Skeletal muscle satellite cell (primary cell): ENCODE measurements around the gene RFESD.

Experiments used
- H3K27me3 ChIP-seq: 2 replicates; pipeline ENCODE4 v1.7.0; 2013; ENCODE audit warnings: low read length; ENCODE audit not compliant: control insufficient read depth, insufficient read depth
- H3K36me3 ChIP-seq: 2 replicates; pipeline ENCODE4 v1.7.0; 2013; ENCODE audit warnings: mild to moderate bottlenecking, control low read depth, low read length; ENCODE audit not compliant: insufficient read depth
- H3K4me1 ChIP-seq: 2 replicates; pipeline ENCODE4 v1.7.0; 2013; ENCODE audit warnings: low read length; ENCODE audit not compliant: control insufficient read depth, insufficient read depth
- H3K4me2 ChIP-seq: 2 replicates; pipeline ENCODE4 v1.7.0; 2013; ENCODE audit warnings: mild to moderate bottlenecking, low read length
- H3K4me3 ChIP-seq: 2 replicates; pipeline ENCODE4 v1.7.0; 2013; ENCODE audit warnings: low read length
- H3K9ac ChIP-seq: 2 replicates; pipeline ENCODE4 v1.7.0; 2013; ENCODE audit warnings: mild to moderate bottlenecking, low read depth, low read length, moderate library complexity
- H3K9me3 ChIP-seq: replicated peaks from 2 replicates; pipeline ENCODE4 v1.7.0; 2013; ENCODE audit warnings: mild to moderate bottlenecking, control low read depth, low read length

RFESD gene

GRCh38 chr5:95619514-95620029 is 27.0 kb upstream of the RFESD start:
- H3K4me1 ChIP-seq = peaks cover 34% of the 10 kb centered on the region

GRCh38 chr5:95620030-95620869 is 26.3 kb upstream of the RFESD start, which contains the start of gene GPR150:
GPR150 (plus strand) TSS chr5:95620087; CDS start chr5:95620276, 189 bp downstream.
- Histone ChIP-seq H3K36me3 (no peaks in the 10 kb centered on the region), H3K9me3 (no peaks in the 10 kb centered on the region), H3K27me3 (peaks cover 5% of the 10 kb centered on the region), H3K4me3 (peak within 1 kb of the TSS; percentile 78), H3K4me2 (peak within 1 kb of the TSS; percentile 99), H3K9ac (peak within 1 kb of the TSS; percentile 74), H3K4me1 (peaks cover 34% of the 10 kb centered on the region)

More at GRCh38 chr5:95619514-95620029, 27.0 kb upstream of the RFESD start:
- H3K27me3 ChIP-seq = peaks cover 5% of the 10 kb centered on the region
- peak overlapping the region; percentile 74 for H3K9ac ChIP-seq
- H3K36me3 ChIP-seq = no peaks in the 10 kb centered on the region
- peak overlapping the region; percentile 99 for H3K4me2 ChIP-seq
- H3K4me3 ChIP-seq = peak overlapping the region; percentile 78
- H3K9me3 ChIP-seq = no peaks in the 10 kb centered on the region

- Histone ChIP-seq H3K9me3 (no peaks in the 10 kb centered on the region), H3K36me3 (no peaks in the 10 kb centered on the region), H3K4me1 (peaks cover 32% of the 10 kb centered on the region), H3K27me3 (peaks cover 5% of the 10 kb centered on the region), H3K4me3 (peak overlapping the region; percentile 78), H3K9ac (peak overlapping the region; percentile 57), H3K4me2 (peak overlapping the region; percentile 99)
Observed at GRCh38 chr5:95620870-95621838, 25.4 kb upstream of the RFESD start.

DNA sequence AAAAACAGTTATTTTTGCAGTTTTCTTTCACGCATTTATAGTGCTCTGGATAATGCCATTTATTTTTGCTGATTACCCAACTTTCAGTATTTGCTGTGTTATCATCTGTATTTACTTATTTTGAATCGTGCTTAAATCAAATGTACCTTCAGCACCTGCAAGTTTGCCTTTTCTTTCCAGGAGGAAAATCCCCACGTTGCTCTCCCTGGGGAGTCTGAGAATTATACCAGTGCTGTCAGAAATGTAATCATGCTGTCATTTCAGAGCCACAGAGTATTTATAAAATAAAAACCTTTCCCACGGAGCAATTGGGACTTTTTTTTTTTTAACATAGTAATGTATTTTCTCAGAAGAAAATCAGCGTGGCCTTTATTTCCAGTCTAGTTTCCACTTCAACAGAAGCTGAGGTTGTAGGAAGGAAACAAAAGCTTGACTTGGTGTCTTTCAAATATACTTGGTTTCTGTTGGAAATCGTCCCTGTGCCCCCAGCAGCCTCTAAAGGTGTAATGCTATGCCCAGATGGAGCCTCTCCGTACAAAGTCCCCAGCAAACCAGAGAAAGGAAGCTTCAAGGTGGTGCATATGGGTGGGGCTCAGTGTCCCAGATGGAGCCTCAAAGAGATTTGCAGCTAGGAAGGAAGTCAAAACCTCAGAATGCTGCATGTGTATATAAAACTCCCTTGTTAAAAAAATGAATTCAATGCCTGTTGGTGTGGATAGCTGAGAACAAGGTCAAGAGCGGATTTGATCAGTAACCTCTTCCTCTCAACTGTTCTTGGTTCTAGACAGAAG is 24.5 kb upstream of the RFESD start:
- Histone ChIP-seq H3K4me1 (peaks cover 25% of the 10 kb centered on the region), H3K36me3 (no peaks in the 10 kb centered on the region), H3K4me2 (peak overlapping the region; percentile 99), H3K9me3 (no peaks in the 10 kb centered on the region), H3K4me3 (no peak overlapping the region), H3K27me3 (peaks cover 5% of the 10 kb centered on the region), H3K9ac (no peak overlapping the region)

GRCh38 chr5:95623706-95624105 is 22.9 kb upstream of the RFESD start:
- H3K36me3 ChIP-seq = no peaks in the 10 kb centered on the region
- H3K9ac ChIP-seq = no peak overlapping the region
- peaks cover 21% of the 10 kb centered on the region for H3K4me1 ChIP-seq
- H3K27me3 ChIP-seq = peaks cover 5% of the 10 kb centered on the region
- H3K4me2 ChIP-seq = no peak overlapping the region
- no peak overlapping the region for H3K4me3 ChIP-seq
- H3K9me3 ChIP-seq = no peaks in the 10 kb centered on the region

GRCh38 chr5:95624368-95624767 is 22.2 kb upstream of the RFESD start:
- H3K9ac ChIP-seq = no peak overlapping the region
- peaks cover 20% of the 10 kb centered on the region for H3K4me1 ChIP-seq
- no peak overlapping the region for H3K4me3 ChIP-seq
- no peaks in the 10 kb centered on the region for H3K9me3 ChIP-seq
- peaks cover 5% of the 10 kb centered on the region for H3K27me3 ChIP-seq
- H3K4me2 ChIP-seq = no peak overlapping the region
- H3K36me3 ChIP-seq = no peaks in the 10 kb centered on the region

DNA sequence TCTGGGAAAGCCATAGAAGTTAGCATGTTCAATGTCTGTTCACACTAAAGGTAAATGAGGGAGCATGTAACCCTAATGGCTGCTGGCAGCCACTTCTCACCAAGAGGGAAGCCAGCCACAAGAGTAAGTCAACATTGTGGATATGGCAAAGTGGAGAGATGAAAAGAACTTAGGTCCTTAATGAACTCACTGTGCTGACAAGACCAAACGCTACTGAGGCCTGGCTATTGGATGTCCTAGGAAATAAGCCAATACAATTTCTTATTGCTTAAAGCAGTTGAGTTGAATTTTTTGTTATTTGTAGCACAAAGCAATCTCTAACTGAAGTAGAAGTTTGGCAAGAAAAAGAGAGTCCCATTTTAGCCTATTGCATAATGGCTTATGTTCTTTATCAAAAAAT is 19.9 kb upstream of the RFESD start:
- H3K9ac ChIP-seq = no peak overlapping the region
- H3K27me3 ChIP-seq = no peaks in the 10 kb centered on the region
- no peak overlapping the region for H3K4me2 ChIP-seq
- no peaks in the 10 kb centered on the region for H3K36me3 ChIP-seq
- H3K4me3 ChIP-seq = no peak overlapping the region
- peaks cover 12% of the 10 kb centered on the region for H3K4me1 ChIP-seq
- H3K9me3 ChIP-seq = no peaks in the 10 kb centered on the region

DNA sequence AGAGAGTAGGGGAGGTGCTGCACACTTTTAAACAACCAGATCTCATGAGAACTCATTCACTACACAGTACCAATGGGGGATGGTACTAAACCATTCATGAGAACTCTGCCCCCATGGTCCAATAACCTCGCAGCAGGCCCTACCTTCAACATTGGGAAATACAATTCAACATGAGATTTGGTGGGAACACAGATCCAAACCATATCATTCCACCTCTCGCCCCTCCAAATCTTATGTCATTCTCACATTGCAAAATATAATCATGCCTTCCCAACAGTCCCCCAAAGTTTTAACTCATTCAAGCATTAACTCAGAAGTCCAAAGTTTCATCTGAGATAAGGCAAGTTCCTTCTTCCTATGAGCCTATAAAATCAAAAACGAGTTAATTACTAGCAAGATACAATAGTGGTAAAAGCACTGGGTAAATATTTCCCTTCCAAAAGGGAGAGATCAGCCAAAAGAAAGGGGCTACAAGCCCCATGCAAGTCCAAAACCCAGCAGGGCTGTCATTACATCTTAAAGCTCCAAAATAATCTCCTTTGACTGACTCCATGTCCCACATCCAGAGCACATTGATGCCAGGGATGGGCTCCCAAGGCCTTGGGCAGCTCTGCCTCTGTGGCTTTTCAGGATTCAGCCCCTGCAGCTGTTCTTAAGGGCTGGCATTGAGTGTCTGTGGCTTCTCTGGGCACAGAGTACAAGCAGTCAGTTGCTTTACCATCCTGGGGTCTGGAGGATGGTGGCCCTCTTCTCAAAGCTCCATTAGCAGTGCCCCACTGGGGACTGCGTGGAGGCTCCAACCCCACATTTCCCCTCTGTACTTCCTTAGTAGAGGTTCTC is 18.4 kb upstream of the RFESD start:
- no peak overlapping the region for H3K4me2 ChIP-seq
- H3K4me3 ChIP-seq = no peak overlapping the region
- H3K9me3 ChIP-seq = no peaks in the 10 kb centered on the region
- H3K9ac ChIP-seq = no peak overlapping the region
- H3K4me1 ChIP-seq = peaks cover 20% of the 10 kb centered on the region
- H3K36me3 ChIP-seq = no peaks in the 10 kb centered on the region
- no peaks in the 10 kb centered on the region for H3K27me3 ChIP-seq

DNA sequence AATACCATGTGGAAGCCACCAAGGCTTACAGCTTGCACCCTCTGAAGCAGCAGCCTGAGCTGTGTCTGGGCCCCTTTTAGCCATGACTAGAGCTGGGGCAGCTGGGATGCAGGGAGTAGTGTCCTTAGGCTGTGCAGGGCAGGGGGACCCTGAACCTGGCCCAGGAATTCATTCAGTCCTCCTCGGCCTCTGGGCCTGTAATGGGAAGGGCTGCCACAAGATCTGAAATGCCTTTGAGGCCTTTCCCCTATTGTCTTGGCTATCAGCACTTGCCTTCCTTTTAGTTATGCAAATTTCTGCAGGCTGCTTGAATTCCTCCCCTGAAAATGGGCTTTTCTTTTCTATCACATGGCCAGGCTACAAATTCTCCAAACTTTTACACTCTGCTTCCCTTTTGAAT is 17.6 kb upstream of the RFESD start:
- no peak overlapping the region for H3K9ac ChIP-seq
- no peak overlapping the region for H3K4me2 ChIP-seq
- no peaks in the 10 kb centered on the region for H3K36me3 ChIP-seq
- peaks cover 20% of the 10 kb centered on the region for H3K4me1 ChIP-seq
- H3K9me3 ChIP-seq = no peaks in the 10 kb centered on the region
- H3K27me3 ChIP-seq = no peaks in the 10 kb centered on the region
- no peak overlapping the region for H3K4me3 ChIP-seq

- Histone ChIP-seq H3K4me3 (no peak overlapping the region), H3K36me3 (no peaks in the 10 kb centered on the region), H3K27me3 (no peaks in the 10 kb centered on the region), H3K9me3 (no peaks in the 10 kb centered on the region), H3K4me2 (no peak overlapping the region), H3K4me1 (peaks cover 20% of the 10 kb centered on the region), H3K9ac (no peak overlapping the region)
Observed at GRCh38 chr5:95630394-95630917, 16.1 kb upstream of the RFESD start.
